Fibroblast of skin of right biceps (primary cell): ENCODE data around the gene BCKDHA.

ENCODE experiments used
- DNase-seq: peaks from one replicate; pipeline ENCODE4 v3.0.0-alpha.2; 2013

Gene BCKDHA

GRCh38 chr19:41397086-41398049 is at the start of gene BCKDHA, which contains the start of gene EXOSC5:
BCKDHA (plus strand) TSS chr19:41397818; CDS start chr19:41397828, 10 bp downstream.
EXOSC5 (minus strand) TSS chr19:41397359; CDS start chr19:41397328, 31 bp downstream.
- peak; percentile 100 for DNase-seq

DNA sequence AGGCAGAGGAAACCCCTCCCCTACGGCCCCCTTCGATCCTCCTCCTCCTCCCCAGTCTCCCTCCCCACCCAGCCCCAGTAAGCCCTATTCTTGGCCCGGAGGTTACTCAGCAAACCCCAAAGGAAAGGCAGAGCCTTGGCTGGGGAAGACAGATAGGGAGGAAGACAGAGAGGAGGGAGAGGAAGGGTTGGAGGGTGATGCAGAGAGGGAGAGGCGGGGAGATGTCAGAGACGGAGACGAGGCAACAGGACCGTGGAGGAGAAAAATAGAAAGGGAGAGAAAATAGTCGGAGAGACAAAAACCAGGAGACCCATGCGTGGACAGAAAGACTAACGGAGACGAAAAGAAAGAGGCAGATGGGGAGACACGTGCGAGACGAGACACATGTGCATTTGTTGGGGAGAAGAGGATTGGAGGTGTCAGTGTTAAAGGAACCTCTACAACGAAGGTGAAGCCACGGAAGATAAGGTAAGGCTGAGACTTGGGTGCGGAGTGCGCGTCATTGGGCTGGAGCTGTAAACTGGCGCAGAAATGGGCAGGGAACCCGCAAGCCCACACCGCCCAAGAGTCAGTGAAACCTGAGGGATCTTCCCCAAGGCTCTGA is 46.8 kb upstream of the BCKDHA start:
- DNase-seq: peak; percentile 43

DNA sequence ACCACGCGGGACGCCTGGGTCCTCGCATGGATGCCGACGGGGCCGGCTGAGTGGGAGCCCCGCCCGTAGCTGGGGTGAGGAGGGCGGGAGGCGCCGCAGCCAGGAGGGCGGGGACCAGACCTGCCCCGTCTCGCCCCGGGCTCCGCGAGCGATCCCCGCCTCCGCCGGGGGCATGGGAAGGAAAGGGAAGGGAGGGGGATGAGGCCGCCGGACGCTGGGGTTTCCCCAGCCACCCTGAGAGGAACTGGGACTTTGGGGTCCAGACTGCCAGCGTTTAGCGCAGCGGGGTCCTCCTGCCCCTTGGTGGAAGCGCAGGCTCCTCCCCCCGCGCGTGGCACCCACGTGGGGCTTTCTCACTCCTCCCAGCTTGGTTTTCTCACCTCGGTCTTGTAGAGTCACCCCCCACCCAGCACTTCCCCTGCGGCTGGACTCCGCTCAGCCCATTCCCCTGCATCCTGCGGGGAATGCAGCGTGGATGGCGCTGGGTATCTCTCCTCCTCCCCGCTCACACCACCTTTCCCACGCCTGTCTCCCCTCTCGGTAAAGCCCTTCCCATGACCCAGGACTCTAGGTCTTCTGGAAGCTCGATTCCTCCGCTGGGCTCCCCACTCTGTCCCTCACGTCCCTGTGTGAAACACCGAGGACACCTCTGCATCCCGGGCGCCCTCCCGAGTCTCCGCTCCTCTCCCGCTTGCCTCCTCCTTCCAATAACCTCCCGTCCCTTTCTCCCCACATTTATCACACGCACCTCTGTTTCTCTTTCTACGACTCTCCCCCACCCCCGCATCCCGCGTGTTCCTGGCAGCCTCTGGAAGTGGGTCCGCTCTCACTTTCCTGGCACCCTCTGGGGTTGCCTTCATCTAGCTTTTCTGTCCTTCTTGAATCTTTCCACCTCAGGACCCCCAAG is 46.0 kb upstream of the BCKDHA start:
- peak; percentile 47 for DNase-seq

DNA sequence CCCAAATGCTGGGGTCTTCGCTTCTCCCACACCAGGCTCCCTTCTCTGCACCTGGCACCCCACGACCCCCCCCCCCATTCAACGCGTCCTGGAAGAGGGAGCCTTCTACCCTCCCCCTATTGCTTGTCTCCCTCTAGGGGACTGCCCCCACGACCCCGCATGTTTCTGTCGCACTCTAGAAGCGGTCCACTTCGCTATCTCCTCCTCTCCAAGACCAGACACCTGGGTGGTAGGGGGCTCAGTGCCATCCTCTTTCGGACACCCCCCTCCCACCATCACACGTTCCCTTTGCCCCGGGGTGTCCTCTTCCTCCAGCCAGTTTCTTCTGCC is 45.4 kb upstream of the BCKDHA start:
- DNase-seq: no peak

DNA sequence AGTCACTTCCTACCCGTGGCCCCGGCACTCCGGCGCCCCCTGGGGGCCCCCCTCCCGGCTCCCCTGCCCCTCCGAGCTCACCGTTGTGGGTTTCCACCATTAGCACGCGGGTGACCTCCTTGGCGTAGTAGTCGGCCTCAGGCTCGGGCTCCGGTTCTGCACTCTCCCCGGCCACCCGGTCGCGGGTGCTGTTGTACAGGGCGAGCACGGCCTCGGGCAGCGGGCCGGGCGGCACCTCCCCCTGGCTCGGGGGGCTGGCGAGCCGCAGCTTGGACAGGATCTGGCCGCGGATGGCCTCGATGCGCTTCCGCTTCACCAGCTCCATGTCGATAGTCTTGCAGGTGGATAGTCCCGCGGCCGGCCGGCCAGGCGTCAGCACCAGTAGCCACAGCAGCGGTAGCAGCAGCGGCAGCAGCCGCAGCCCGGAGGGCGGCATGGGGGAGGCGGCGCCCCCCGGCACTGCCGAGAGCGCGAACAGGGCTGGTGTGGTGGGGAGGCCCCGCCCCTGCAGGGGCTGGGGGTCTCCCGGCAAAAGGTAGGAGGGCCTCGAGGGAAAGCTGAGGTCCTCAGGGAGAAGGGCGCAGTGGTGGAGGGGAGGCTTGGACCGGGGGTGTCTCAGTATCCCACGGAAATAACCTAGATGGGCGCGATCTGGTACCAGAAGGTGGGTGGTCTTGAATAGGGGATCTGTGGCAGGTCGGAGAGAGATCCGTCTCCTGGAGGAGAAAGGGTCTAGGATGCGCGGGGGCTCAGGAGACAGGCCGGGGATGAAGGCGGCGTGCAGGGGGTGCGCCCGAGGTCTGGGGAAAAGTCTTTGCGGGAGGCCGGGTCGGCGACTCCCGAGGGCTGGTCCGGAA is 44.8 kb upstream of the BCKDHA start:
- DNase-seq: peak; percentile 62

- peak; percentile 93 for DNase-seq
These were observed 43.9 kb upstream of the BCKDHA start, which contains the start of gene TGFB1 for GRCh38 chr19:41353466-41354342. TGFB1 (minus strand) TSS chr19:41353922; CDS start chr19:41353044, 878 bp downstream.

GRCh38 chr19:41354343-41354953 is 43.2 kb upstream of the BCKDHA start:
- no peak for DNase-seq

GRCh38 chr19:41355035-41355434 is 42.6 kb upstream of the BCKDHA start:
- no peak for DNase-seq

GRCh38 chr19:41355802-41356201 is 41.8 kb upstream of the BCKDHA start:
- DNase-seq: no peak

- DNase-seq: no peak
These were observed 40.5 kb upstream of the BCKDHA start for GRCh38 chr19:41356984-41357739.

DNA sequence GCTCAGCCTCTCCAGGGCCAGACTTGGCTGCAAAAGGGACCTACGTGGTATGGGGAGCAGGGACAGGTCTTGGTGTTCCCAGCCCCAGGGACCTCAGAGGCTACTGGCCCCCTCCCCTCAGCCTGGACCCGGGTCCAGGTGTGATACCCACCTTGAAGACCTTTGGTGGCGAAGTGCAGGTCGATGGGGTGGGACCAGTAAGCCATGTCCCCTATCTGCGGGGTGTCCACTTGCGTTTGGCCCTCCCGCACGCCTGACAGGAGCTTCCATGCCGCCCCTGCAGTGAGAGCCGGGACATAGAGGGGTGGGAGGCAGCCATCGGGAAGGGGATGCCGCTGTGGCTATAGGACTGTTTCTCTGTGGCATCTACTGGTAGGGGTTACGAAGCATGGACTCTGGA is 39.9 kb upstream of the BCKDHA start:
- DNase-seq: no peak

- no peak for DNase-seq
These were observed 37.9 kb upstream of the BCKDHA start for GRCh38 chr19:41359741-41360140.

- no peak for DNase-seq
These were observed 35.3 kb upstream of the BCKDHA start for GRCh38 chr19:41362143-41362847.

DNA sequence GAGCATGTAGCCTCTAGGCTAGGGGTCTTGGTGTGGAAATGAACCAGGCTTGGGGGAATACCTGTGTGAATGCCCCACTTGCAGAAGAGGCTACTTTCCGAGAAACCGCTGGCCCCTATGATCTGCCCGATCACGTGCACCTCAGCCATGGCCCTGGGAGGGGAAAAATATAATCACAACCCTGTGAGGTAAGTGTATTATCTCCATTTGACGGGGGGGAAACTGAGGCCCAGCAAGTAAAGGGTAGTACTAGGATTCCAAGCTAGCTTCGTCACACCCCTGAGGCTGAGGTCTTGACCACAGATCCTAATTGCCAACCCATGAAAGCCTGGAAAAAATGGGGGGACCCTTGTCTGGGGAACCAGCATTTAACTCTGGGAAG is 34.3 kb upstream of the BCKDHA start:
- no peak for DNase-seq

- DNase-seq: peak; percentile 99
These were observed 33.7 kb upstream of the BCKDHA start, which contains the start of gene B9D2 for GRCh38 chr19:41363753-41364523. B9D2 (minus strand) TSS chr19:41364149; CDS start chr19:41363519, 630 bp downstream.

GRCh38 chr19:41364524-41365391 is 32.9 kb upstream of the BCKDHA start:
- DNase-seq: no peak

DNA sequence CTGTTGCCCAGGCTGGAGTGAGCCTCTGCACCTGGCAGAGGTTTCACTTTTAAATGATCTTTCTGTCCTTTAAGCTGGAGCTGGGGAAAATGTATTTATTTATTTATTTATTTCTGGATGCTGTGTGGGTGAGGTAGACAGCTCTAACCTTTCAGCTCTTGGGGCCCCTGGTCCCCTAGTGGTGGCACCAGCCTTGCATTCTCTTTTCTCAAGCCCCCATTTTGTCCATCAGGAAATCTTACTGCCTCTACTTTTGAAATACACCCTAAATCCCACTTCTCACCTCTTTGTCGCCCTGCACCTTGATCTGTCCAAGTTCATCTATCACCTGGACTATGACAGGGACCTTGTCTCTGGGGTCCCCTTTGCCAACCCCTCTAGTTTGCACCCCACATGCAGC is 31.5 kb upstream of the BCKDHA start:
- no peak for DNase-seq
